Transverse colon (tissue), 4 donors: ENCODE results near the gene RASGEF1C. TPM values are rescaled to one million over a fixed set of nuclear protein-coding genes. Genes with fewer than 3 reads are reported as not detected.

ENCODE experiments used
- DNase-seq: peaks from one replicate; pipeline ENCODE4 v3.0.0-alpha.2; 2019
- H3K27ac ChIP-seq, 4 donors: fragments of 200-600 bp; sonication (generic); 2 replicates each; pipeline ENCODE4 v1.5.1; 2016 to 2018; ENCODE audit warnings: inconsistent platforms in 4 of 4
- H3K27me3 ChIP-seq: fragments of 200-600 bp; sonication (generic); 2 replicates; pipeline ENCODE4 v1.5.1; 2017; ENCODE audit warnings: inconsistent platforms
- H3K36me3 ChIP-seq, 4 donors: fragments of 200-600 bp; sonication (generic); 2 replicates each; pipeline ENCODE4 v1.5.1; 2017 to 2019; ENCODE audit warnings: inconsistent platforms in 4 of 4
- H3K4me1 ChIP-seq, 4 donors: fragments of 200-600 bp; sonication (generic); 2 replicates each; pipeline ENCODE4 v1.5.1; 2017 to 2020; ENCODE audit warnings: inconsistent platforms in 4 of 4
- H3K4me3 ChIP-seq, 4 donors: fragments of 200-600 bp; sonication (generic); 1 replicate in 1 of 4; 2 replicates in 3 of 4; pipeline versions ENCODE4 v1.5.1 to v1.6.1; 2017 to 2019; ENCODE audit warnings: inconsistent platforms in 4 of 4
- H3K9me3 ChIP-seq, 2 donors: fragments of 200-600 bp; sonication (generic); 2 replicates each; pipeline ENCODE4 v1.5.1; 2017 to 2019; ENCODE audit warnings: inconsistent platforms in 2 of 2
- EP300 ChIP-seq: sonication (generic); formaldehyde crosslinking; IDR thresholded peaks from one replicate; pipeline ENCODE4 v1.6.1; 2017; ENCODE audit warnings: antibody characterized with exemption, low read depth
- POLR2A ChIP-seq: fragments of 450-650 bp; IDR thresholded peaks from one replicate; pipeline ENCODE4 v1.6.1; 2016; ENCODE audit warnings: antibody characterized with exemption, mild to moderate bottlenecking, moderate library complexity
- POLR2AphosphoS5 ChIP-seq, 3 donors: sonication (generic); formaldehyde crosslinking; IDR thresholded peaks; one replicate each; pipeline ENCODE4 v1.6.1; 2016; ENCODE audit warnings: antibody characterized with exemption in 3 of 3
- WGBS, 2 donors: methylation state at CpG; one replicate each; pipeline ENCODE4 v1.1.5; 2018; ENCODE audit warnings: low coverage in 1 of 2; 5-methylcytosine and 5-hydroxymethylcytosine counted together
- in situ Hi-C, 4 donors: fragments of 200-750 bp; cut with MboI; loops; one replicate each; pipeline versions ENCODE4 v1.15.0 to v1.15.1; 2017; ENCODE audit warnings: low sequenced_read_pairs in 3 of 4, low pct_ligation_motif_present in 1 of 4, low pct_unique_long_range_greater_than_20kb in 1 of 4
- intact Hi-C: fragments of 100-400 bp; cut with DNase I; formaldehyde crosslinking; loops from one replicate; pipeline ENCODE4 v1.15.1; 2023; ENCODE audit warnings: low total_unique reads
- total RNA-seq, 4 donors: library from RNA; depleted of rRNA; stranded (reverse); fragments of >200 nt; gene quantifications; one replicate each; pipeline ENCODE4 v1.1.0, GENCODE V29; 2016
- TF ChIP-seq, protein P1 (sequence below), 5 experiments: fragments of 200-600 bp in 3 of 5; fragments of 450-650 bp in 2 of 5; sonication (generic) in 3 of 5; IDR thresholded peaks; 1 replicate in 2 of 5; 2 replicates in 3 of 5; pipeline ENCODE4 v1.5.1; 2016 to 2017; ENCODE audit warnings: antibody characterized with exemption in 5 of 5, inconsistent platforms in 3 of 5, mild to moderate bottlenecking in 2 of 5, moderate library complexity in 1 of 5

The RASGEF1C gene
- total RNA-seq, 4 donors from 2014 or later = 0.14 to 3.0 TPM; not detected in 2

DNA sequence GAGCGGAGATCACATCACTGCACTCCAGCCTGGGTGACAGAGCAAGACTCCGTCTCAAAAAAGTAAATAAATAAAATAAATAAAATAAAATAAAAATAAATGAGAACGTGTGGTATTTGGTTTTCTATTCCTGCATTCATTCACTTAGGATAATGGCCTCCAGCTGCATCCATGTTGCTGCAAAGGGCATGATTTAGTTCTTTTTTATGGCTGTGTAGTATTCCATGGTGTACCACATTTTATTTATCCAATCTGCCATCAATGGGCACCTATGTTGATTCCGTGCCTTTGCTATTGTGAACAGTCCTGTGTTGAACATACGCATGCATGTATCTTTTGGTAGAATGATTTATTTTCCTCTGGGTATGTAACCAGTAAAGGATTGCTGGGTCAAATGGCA is 8.8 kb upstream of the RASGEF1C start:
- Histone ChIP-seq H3K36me3 (no peaks in the 10 kb centered on the region), H3K4me3 (no peak overlapping the region), H3K27me3 (no peaks in the 10 kb centered on the region), H3K9me3 (peaks cover 23 to 25% of the 10 kb centered on the region in 2 donors), H3K4me1 (peaks cover 0 to 1% (median 0%) of the 10 kb centered on the region in 4 donors), H3K27ac (no peak overlapping the region)
- 92 to 94% methylated on average over 4 to 5 of the region's 5 CpGs for WGBS, 2 donors
- in situ Hi-C loops (no loop called here), intact Hi-C loops (no loop called here)
- DNase-seq = no peak
- no peak for TF ChIP-seq EP300
- TF ChIP-seq POLR2AphosphoS5 (IDR thresholded peaks at IDR 0.05) = no peak
- TF ChIP-seq, protein P1, sequence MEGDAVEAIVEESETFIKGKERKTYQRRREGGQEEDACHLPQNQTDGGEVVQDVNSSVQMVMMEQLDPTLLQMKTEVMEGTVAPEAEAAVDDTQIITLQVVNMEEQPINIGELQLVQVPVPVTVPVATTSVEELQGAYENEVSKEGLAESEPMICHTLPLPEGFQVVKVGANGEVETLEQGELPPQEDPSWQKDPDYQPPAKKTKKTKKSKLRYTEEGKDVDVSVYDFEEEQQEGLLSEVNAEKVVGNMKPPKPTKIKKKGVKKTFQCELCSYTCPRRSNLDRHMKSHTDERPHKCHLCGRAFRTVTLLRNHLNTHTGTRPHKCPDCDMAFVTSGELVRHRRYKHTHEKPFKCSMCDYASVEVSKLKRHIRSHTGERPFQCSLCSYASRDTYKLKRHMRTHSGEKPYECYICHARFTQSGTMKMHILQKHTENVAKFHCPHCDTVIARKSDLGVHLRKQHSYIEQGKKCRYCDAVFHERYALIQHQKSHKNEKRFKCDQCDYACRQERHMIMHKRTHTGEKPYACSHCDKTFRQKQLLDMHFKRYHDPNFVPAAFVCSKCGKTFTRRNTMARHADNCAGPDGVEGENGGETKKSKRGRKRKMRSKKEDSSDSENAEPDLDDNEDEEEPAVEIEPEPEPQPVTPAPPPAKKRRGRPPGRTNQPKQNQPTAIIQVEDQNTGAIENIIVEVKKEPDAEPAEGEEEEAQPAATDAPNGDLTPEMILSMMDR (IDR thresholded peaks at IDR 0.05) = no peak
- no peak for TF ChIP-seq POLR2A

DNA sequence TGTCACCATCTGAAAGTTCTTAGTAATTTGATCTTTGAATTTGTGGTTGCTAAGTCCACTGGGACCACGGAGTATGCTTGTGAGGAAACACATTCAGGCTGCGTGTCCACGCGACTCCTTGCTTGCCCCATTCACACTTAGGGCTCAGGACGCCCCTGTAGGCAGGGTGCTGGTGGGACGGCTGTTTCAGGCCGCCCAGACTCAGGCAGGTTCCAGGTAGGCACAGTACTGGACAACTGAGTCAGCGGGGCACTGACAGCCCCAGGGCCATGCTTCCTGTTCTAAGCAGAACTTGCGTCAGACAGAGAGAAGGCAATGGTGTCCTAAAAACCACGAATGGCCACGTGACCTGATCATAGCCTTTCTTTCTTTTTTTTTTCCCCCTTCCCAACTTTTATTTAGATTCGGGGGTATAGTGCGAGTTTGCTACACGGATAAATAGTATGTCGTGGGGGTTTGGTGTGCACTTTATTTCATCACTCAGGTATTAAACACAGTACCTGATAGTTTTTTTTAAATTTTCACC is 7.7 kb upstream of the RASGEF1C start:
- TF ChIP-seq, protein P1 (IDR thresholded peaks at IDR 0.05) = no peak
- TF ChIP-seq POLR2A (no peak), POLR2AphosphoS5 (IDR thresholded peaks at IDR 0.05) (no peak), EP300 (no peak)
- H3K9me3 ChIP-seq = peaks cover 14 to 17% of the 10 kb centered on the region in 2 donors
- no peaks in the 10 kb centered on the region for H3K27me3 ChIP-seq
- no peaks in the 10 kb centered on the region for H3K36me3 ChIP-seq
- H3K4me3 ChIP-seq = no peak overlapping the region
- H3K4me1 ChIP-seq = peaks cover 0 to 3% (median 1%) of the 10 kb centered on the region in 4 donors
- no peak overlapping the region for H3K27ac ChIP-seq
- WGBS, 2 donors = 84 to 93% methylated on average over 5 to 15 of the region's 15 CpGs
- intact Hi-C loops = no loop called here
- DNase-seq = no peak
- in situ Hi-C loops = no loop called here

DNA sequence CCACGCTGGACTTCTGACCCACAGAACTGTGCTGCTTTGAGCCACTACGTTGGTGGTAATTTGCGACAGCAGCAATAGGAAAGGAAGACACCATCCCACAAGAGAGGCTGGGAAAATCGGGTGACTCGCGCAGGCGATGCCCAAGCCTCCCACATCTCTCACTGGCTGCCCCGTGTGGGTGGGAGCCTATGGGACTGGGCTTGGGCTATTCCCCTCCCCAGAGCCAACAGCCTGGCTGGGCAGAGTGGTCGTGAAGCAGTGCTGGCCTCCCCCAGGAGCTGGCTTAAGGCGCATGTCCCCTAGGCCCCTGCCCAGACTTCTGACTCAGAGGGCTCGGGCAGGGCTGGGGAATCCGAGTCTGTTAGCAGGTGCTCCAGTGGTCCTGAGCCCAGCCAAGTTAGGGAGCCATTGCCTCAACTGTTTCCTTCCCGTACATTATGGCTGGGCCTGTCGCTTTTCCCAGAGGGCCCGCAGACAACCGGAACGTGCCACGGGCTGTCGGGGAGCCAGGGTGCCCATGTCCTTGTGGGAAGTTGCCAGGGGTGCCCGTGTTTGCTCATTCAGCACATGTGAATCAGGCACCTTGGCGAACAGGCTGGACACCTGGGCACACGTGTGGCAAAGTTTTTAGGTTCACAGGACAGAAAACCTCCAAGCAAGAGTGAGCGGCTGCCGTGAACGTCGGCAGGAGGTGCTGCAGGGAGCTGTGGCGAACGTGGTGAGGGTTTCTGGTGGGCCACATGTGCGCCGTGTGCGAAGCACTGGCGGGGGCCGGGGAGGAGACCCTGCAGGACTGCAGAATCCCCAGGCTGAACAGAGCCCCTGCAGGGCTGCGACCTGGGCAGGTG is 7.0 kb upstream of the RASGEF1C start:
- TF ChIP-seq POLR2A = no peak
- no peak for TF ChIP-seq EP300
- TF ChIP-seq, protein P1 (IDR thresholded peaks at IDR 0.05) = no peak
- no peak for TF ChIP-seq POLR2AphosphoS5 (IDR thresholded peaks at IDR 0.05)
- in situ Hi-C loops = no loop called here
- peaks cover 11 to 17% of the 10 kb centered on the region in 2 donors for H3K9me3 ChIP-seq

DNA sequence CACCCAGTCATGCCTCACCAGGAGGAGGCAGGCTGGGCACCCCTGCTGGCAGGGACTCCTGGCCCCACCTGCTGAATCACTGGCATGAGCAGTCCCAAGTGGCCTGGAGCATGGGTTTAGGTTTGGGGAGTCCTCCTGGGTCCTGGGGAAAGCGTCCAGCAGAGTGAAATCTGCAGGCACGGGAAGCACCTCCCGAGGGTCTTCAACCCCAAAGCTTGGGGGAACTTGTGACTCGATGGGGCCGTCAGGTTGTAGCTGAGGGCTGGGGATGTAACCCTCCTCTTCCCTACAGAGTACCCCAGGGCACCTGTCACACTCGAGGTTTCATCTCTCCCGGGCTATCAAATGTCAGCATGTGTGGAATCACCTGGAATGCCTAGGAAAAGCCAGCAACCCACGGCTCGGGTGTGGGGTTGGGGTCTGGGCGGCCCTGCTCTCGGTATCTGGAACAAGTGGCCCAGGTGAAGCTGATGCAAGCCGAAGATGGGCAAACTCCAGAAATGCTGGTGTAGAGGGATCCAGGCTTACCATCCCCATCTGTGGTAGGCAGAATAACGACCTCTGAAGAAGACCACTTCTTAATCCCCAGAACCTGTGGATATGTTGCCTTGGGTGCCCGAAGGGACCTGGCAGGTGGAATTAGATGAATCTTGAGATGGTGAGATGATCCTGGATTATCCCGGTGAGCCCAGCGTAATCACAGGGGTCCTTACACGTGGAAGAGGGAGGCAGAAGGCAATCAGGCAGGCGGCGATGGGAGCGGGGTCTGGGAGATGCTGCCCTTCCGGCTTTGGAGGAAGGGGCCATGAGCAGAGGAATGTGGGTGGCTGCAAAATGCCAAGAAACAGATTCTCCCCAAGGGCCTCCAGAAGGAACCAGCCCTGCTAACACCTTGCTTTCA is 6.1 kb upstream of the RASGEF1C start:
- no peak overlapping the region for H3K4me3 ChIP-seq
- no peaks in the 10 kb centered on the region for H3K36me3 ChIP-seq
- TF ChIP-seq EP300 = no peak
- TF ChIP-seq, protein P1 (IDR thresholded peaks at IDR 0.05) = no peak
- no peak for TF ChIP-seq POLR2A
- TF ChIP-seq POLR2AphosphoS5 (IDR thresholded peaks at IDR 0.05) = no peak
- H3K27ac ChIP-seq = no peak overlapping the region
- DNase-seq = no peak
- in situ Hi-C loops = no loop called here
- H3K27me3 ChIP-seq = no peaks in the 10 kb centered on the region
- peaks cover 11 to 17% of the 10 kb centered on the region in 2 donors for H3K9me3 ChIP-seq
- H3K4me1 ChIP-seq = peaks cover 0 to 3% (median 1%) of the 10 kb centered on the region in 4 donors
- intact Hi-C loops = no loop called here
- 90 to 98% methylated on average over 8 to 21 of the region's 21 CpGs for WGBS, 2 donors

More for the DNA sequence above, 7.0 kb upstream of the RASGEF1C start:
- Histone ChIP-seq H3K4me3 (no peak overlapping the region), H3K27me3 (no peaks in the 10 kb centered on the region), H3K27ac (no peak overlapping the region), H3K36me3 (no peaks in the 10 kb centered on the region), H3K4me1 (peaks cover 0 to 3% (median 1%) of the 10 kb centered on the region in 4 donors)
- no peak for DNase-seq
- WGBS, 2 donors = 90% methylated on average over 34 of the region's 34 CpGs; no CpG with 5 or more reads in 1 of the 2 donors
- intact Hi-C loops = no loop called here
